Measurements from ENCODE around the gene LINC00632.

The LINC00632 gene

DNA sequence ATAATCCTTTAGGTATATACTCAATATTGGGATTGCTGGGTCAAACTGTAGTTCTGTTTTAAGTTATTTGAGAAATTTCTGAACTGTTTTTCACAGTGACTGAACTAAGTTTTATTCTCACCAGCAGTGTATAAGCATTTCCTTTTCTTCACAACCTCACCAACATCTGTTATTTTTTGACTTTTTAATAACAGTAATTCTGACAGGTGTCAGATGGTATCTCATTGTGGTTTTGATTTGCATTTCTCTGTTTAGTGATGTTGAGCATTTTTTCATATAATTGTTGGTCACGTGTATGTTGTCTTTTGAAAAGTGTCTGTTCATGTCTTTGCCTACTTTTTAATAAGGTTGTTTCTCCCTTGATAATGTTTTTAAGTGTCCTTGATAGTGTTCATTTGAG lies 112.6 kb downstream of the LINC00632 start:
- no peak overlapping the region for H3K27ac ChIP-seq
- no peaks in the 10 kb centered on the region for H3K4me1 ChIP-seq (ENCODE audit: control insufficient read depth in 1 of 2, insufficient read depth in 1 of 2, low read depth in 1 of 2, low read length in 1 of 2)
- TF ChIP-seq, protein P1, sequence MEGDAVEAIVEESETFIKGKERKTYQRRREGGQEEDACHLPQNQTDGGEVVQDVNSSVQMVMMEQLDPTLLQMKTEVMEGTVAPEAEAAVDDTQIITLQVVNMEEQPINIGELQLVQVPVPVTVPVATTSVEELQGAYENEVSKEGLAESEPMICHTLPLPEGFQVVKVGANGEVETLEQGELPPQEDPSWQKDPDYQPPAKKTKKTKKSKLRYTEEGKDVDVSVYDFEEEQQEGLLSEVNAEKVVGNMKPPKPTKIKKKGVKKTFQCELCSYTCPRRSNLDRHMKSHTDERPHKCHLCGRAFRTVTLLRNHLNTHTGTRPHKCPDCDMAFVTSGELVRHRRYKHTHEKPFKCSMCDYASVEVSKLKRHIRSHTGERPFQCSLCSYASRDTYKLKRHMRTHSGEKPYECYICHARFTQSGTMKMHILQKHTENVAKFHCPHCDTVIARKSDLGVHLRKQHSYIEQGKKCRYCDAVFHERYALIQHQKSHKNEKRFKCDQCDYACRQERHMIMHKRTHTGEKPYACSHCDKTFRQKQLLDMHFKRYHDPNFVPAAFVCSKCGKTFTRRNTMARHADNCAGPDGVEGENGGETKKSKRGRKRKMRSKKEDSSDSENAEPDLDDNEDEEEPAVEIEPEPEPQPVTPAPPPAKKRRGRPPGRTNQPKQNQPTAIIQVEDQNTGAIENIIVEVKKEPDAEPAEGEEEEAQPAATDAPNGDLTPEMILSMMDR (IDR thresholded peaks at IDR 0.05): no peak
- no peaks in the 10 kb centered on the region for H3K9me3 ChIP-seq
- no peaks in the 10 kb centered on the region for H3K36me3 ChIP-seq
- H3K27me3 ChIP-seq: no peaks in the 10 kb centered on the region
- no peak overlapping the region for H3K4me3 ChIP-seq (ENCODE audit: low read depth in 1 of 2, low read length in 1 of 2)

DNA sequence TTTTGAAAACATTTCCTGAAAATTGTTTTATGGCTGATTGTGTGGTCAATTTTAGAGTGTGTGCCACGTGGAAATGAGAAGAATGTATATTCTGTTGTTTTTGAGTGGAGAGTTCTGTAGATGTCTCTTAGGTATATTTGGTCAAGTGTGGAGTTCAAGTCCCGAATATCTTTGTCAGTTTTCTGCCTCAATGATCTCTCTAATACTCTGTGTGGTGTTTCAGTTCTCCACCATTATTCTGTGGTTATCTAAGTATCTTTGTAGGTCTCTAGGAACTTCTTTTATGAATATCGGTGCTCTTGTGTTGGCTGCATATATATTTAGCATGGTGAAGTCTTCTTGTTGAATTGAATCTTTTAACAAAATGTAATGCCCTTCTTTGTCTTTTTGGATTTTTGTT lies 113.3 kb downstream of the LINC00632 start:
- TF ChIP-seq, protein P1 (IDR thresholded peaks at IDR 0.05): no peak
- Histone ChIP-seq H3K4me1 (ENCODE audit: control insufficient read depth in 1 of 2, insufficient read depth in 1 of 2, low read depth in 1 of 2, low read length in 1 of 2) (no peaks in the 10 kb centered on the region), H3K4me3 (ENCODE audit: low read depth in 1 of 2, low read length in 1 of 2) (no peak overlapping the region), H3K9me3 (no peaks in the 10 kb centered on the region), H3K27ac (no peak overlapping the region), H3K27me3 (no peaks in the 10 kb centered on the region), H3K36me3 (no peaks in the 10 kb centered on the region)

DNA sequence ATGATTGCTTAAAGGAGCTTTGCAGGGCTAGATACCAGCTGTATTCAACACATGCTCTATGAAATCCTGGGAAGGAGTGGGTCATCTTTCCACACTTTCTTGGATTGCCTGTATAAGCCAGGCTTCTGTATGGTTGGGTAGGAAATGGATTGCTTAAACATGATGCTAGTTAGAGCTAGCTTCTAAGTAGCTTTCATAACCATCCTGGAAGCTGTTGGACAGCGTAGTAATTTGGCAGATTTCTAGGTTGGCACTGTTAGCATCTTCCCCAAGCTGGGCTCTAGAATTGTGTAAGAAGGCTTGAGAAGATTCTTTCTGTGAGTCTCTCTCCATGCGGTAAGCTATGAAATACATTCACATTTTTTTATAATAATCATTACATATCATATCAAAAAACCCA lies 127.3 kb downstream of the LINC00632 start:
- H3K27ac ChIP-seq: no peak overlapping the region
- no peak overlapping the region for H3K4me3 ChIP-seq (ENCODE audit: low read depth in 1 of 2, low read length in 1 of 2)
- TF ChIP-seq, protein P1 (IDR thresholded peaks at IDR 0.05): no peak
- H3K9me3 ChIP-seq: no peaks in the 10 kb centered on the region
- no peaks in the 10 kb centered on the region for H3K4me1 ChIP-seq (ENCODE audit: control insufficient read depth in 1 of 2, insufficient read depth in 1 of 2, low read depth in 1 of 2, low read length in 1 of 2)
- no peaks in the 10 kb centered on the region for H3K27me3 ChIP-seq
- H3K36me3 ChIP-seq: no peaks in the 10 kb centered on the region

Measured in neutrophil (primary cell).